NOMO-1 treated with dmso at 0.1 percent for 144 hours (cell line): ENCODE measurements around the gene ADGRG7.
A peak's percentile ranks its signal among the peaks of the same experiment; 100 is the strongest.

Source experiments
- DNase-seq: peaks from one replicate; lab custom pipeline; 2025; ENCODE audit not compliant: unreplicated experiment; lab: John Stamatoyannopoulos, UW

ADGRG7 gene

DNA sequence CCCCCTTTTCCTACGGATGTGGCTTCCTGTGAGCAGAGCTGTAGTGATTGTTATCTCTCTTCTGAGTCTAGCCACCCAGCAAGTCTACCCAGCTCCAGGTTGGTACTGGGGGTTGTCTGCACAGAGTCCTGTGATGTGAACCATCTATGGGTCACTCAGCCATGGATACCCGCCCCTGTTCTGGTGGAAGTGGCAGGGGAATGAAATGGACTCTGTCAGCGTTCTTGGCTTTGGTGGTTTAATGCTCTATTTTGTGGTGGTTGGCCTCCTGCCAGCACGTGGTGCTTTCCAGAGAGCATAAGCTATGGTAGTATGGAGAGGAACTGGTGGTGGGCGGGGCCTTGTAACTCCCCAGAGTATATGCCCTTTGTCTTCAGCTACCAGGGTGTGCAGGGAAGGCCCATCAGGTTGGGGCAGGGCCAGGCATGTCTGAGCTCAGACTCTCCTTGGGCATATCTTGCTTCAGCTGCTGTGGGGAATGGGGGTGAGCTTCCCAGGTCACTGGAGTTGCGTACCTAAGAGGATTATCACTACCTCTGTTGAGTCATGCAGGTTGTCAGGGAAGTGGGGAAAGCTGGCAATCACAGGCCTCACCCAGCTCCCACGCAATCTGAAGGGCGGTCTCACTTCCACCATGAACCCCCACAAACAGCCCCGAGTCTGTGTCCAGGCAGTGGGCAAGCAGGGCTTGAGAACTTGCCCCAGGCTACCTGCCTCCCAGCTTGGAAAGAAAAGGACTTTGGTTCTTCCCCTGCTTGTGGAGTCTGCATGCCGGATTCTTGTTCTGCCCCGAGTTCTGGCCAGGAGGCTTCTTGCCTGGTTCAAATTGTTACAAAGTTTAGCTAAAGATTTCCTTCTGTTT, 9.0 kb upstream of the ADGRG7 start:
- DNase-seq, result no peak

GRCh38 chr3:100602506-100603444, 6.6 kb upstream of the ADGRG7 start:
- peak; percentile 23 for DNase-seq

GRCh38 chr3:100603469-100603868, 5.9 kb upstream of the ADGRG7 start:
- peak; percentile 12 for DNase-seq

GRCh38 chr3:100605358-100605757, 4.0 kb upstream of the ADGRG7 start:
- no peak for DNase-seq

GRCh38 chr3:100606894-100607512, 2.4 kb upstream of the ADGRG7 start:
- no peak for DNase-seq

GRCh38 chr3:100609963-100610362, 562 bp downstream of the ADGRG7 start:
- no peak for DNase-seq

GRCh38 chr3:100611221-100611620, 1.8 kb downstream of the ADGRG7 start:
- DNase-seq, result no peak

- DNase-seq, result no peak
Measured at GRCh38 chr3:100613721-100614390, 4.5 kb downstream of the ADGRG7 start.

GRCh38 chr3:100614941-100615340, 5.5 kb downstream of the ADGRG7 start:
- no peak for DNase-seq

- no peak for DNase-seq
Measured at GRCh38 chr3:100615684-100616083, 6.3 kb downstream of the ADGRG7 start.

DNA sequence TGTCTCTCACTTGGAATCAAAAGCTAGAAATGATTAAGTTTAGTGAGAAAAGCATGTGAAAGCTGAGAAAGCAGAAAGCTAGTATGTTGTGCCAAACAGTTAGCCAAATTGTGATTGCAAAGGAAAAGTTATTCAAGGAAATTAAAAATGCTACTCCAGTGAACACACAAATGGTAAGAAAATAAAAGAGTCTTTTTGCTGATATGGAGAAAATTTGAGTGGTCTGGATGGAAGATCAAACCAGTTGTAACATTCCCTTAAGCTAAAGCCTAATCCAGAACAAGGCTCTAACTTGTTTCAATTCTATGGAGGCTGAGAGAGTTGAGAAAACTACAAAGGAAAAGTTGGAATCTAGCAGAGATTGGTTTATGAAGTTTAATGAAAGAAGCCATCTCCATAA, 11.8 kb downstream of the ADGRG7 start:
- no peak for DNase-seq

- DNase-seq, result no peak
Measured at GRCh38 chr3:100627491-100627890, 18.1 kb downstream of the ADGRG7 start.

- no peak for DNase-seq
Measured at GRCh38 chr3:100629421-100630127, 20.2 kb downstream of the ADGRG7 start.

- DNase-seq, result no peak
Measured at GRCh38 chr3:100630664-100631063, 21.3 kb downstream of the ADGRG7 start.

GRCh38 chr3:100631236-100631635, 21.8 kb downstream of the ADGRG7 start:
- DNase-seq, result no peak

DNA sequence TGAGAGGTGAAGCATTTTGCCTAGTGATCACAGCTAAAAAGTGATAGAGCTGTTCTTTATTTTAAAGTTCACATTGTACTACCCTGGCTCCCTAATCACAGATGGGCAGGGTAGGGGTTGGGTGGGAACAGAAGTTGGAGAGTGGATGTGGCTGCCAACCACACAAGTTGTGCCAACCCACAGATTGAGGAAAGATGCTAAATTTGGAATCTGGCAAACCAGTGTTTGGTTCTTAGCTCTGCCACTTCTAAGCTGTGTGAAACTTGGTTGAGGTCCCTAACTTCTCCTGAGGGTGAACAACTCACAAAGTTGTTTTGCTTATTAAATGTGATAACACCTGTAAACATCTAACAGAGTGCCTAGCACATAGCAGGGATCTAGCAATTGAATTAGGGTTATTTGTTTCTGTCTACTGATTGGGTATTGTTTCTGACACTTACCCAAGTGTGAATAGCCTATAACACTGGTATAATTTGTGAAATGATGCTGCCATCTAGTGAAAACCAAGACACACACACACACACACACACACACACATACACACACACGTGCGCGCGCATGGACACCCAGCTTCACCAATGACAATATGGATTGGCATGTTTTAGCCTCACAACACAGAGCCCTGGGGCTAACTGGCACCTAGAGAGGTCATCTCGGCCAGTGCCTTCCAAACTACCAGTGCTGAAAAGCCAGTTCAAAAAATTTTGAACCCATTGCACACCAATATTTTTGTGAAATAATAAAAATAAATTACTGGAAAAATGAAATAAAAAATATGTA, 25.3 kb downstream of the ADGRG7 start:
- no peak for DNase-seq

DNA sequence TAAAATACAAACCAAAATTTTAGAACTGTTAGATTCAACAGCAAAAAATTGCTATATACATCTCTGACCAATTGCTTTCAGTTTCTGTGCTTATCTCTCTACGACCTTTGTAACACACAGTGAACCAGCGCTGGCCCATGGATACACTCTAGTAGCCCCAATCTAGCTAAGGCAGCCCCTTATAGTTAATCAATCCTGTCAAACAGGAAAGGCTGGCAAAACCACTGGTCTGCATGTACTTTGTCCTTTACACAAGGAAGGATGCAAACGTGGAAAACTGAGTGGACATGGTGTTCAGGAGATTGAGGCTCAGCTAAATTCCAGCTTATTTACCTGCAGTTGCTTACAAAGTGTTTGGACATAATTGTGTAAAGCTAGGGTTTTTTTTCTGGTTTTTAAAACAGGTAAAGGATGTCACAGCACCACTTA, 25.9 kb downstream of the ADGRG7 start:
- DNase-seq, result no peak

- DNase-seq, result no peak
Measured at GRCh38 chr3:100637197-100637631, 27.8 kb downstream of the ADGRG7 start.

- DNase-seq, result no peak
Measured at GRCh38 chr3:100640633-100641032, 31.2 kb downstream of the ADGRG7 start.
